Loucy (cell line): ENCODE data around the gene EGFL7.

Experiments
- H2AFZ ChIP-seq: fragments of 200-600 bp; sonication (generic); 2 replicates; pipeline ENCODE4 v1.6.0; 2016; ENCODE audit warnings: antibody characterized with exemption, mild to moderate bottlenecking, low read length, moderate library complexity
- H3F3A ChIP-seq: fragments of 200-600 bp; 2 replicates; pipeline ENCODE4 v1.6.0; 2016; ENCODE audit warnings: antibody characterized with exemption, low read depth, mild to moderate bottlenecking
- H3K27me3 ChIP-seq: fragments of 200-600 bp; sonication (generic); 2 replicates; pipeline ENCODE4 v1.6.1; 2014; ENCODE audit warnings: low read length, mild to moderate bottlenecking; ENCODE audit not compliant: insufficient read depth, poor library complexity, severe bottlenecking
- H3K36me3 ChIP-seq: fragments of 200-600 bp; sonication (generic); 2 replicates; pipeline ENCODE4 v1.6.1; 2016; ENCODE audit warnings: low read length; ENCODE audit not compliant: insufficient read depth
- H3K4me1 ChIP-seq: fragments of 200-600 bp; sonication (generic); 2 replicates; pipeline ENCODE4 v1.5.1; 2014; ENCODE audit warnings: low read length, mild to moderate bottlenecking; ENCODE audit not compliant: insufficient read depth, poor library complexity, severe bottlenecking
- H3K4me2 ChIP-seq: fragments of 200-600 bp; sonication (generic); 2 replicates; pipeline ENCODE4 v1.6.0; 2014; ENCODE audit warnings: antibody characterized with exemption, low read length, low read depth, mild to moderate bottlenecking; ENCODE audit not compliant: poor library complexity, severe bottlenecking
- H3K4me3 ChIP-seq: fragments of 200-600 bp; sonication (generic); 2 replicates; pipeline ENCODE4 v1.5.1; 2014; ENCODE audit warnings: low read length, mild to moderate bottlenecking, mixed read lengths; ENCODE audit not compliant: poor library complexity, severe bottlenecking
- H3K79me2 ChIP-seq: fragments of 200-600 bp; sonication (generic); 2 replicates; pipeline ENCODE4 v1.6.1; 2014; ENCODE audit warnings: low read length; ENCODE audit not compliant: insufficient read depth
- H3K9ac ChIP-seq: fragments of 200-600 bp; sonication (generic); 2 replicates; pipeline ENCODE4 v1.6.0; 2014; ENCODE audit warnings: mild to moderate bottlenecking, low read depth, low read length, moderate library complexity; ENCODE audit not compliant: poor library complexity, severe bottlenecking
- H3K9me2 ChIP-seq: fragments of 200-600 bp; sonication (generic); replicated peaks from 2 replicates; pipeline ENCODE4 v1.6.1; 2016; ENCODE audit warnings: low read depth, low read length, mixed read lengths
- H3K9me3 ChIP-seq: fragments of 200-600 bp; sonication (generic); 2 replicates; pipeline ENCODE4 v1.6.1; 2014; ENCODE audit warnings: mild to moderate bottlenecking, antibody characterized with exemption, low read length, low read depth; ENCODE audit not compliant: insufficient read depth
- H4K20me1 ChIP-seq: fragments of 200-600 bp; sonication (generic); 2 replicates; pipeline ENCODE4 v1.6.0; 2014; ENCODE audit warnings: antibody characterized with exemption, low read length, mild to moderate bottlenecking; ENCODE audit not compliant: insufficient read depth, poor library complexity, severe bottlenecking
- CTCF ChIP-seq: fragments of 200-600 bp; sonication (generic); conservative IDR thresholded peaks from 2 replicates; pipeline ENCODE4 v1.5.1; 2014; ENCODE audit warnings: mild to moderate bottlenecking, antibody characterized with exemption, low read length
- EZH2phosphoT487 ChIP-seq: fragments of 200-600 bp; IDR thresholded peaks from 2 replicates; pipeline ENCODE4 v1.6.1; 2018; ENCODE audit warnings: antibody characterized with exemption, mild to moderate bottlenecking, moderate library complexity, borderline replicate concordance

The EGFL7 gene

GRCh38 chr9:136678034-136678433 lies 15.3 kb downstream of the EGFL7 start:
- TF ChIP-seq EZH2phosphoT487 (no peak), CTCF (no peak)
- Histone ChIP-seq H3K4me3 (no peak overlapping the region), H3K36me3 (peaks cover 10% of the 10 kb centered on the region; the same call in 1 of the 2 replicates), H3K9me2 (no peaks in the 10 kb centered on the region), H3K9me3 (no peaks in the 10 kb centered on the region), H3F3A (no peaks in the 10 kb centered on the region), H3K4me1 (no peaks in the 10 kb centered on the region), H3K27me3 (no peaks in the 10 kb centered on the region), H3K79me2 (peaks cover 13% of the 10 kb centered on the region), H4K20me1 (no peaks in the 10 kb centered on the region), H2AFZ (no peak overlapping the region), H3K9ac (no peak overlapping the region), H3K4me2 (no peak overlapping the region)

- Histone ChIP-seq H3K27me3 (no peaks in the 10 kb centered on the region), H2AFZ (no peak overlapping the region), H3K9me3 (no peaks in the 10 kb centered on the region), H3K9me2 (no peaks in the 10 kb centered on the region), H3K79me2 (peaks cover 19% of the 10 kb centered on the region), H4K20me1 (peaks cover 2% of the 10 kb centered on the region), H3K9ac (no peak overlapping the region), H3K4me2 (no peak overlapping the region), H3F3A (no peaks in the 10 kb centered on the region), H3K4me1 (peaks cover 2% of the 10 kb centered on the region), H3K4me3 (no peak overlapping the region), H3K36me3 (peaks cover 10% of the 10 kb centered on the region; the same call in 1 of the 2 replicates)
- TF ChIP-seq EZH2phosphoT487 (no peak), CTCF (no peak)
Observed at GRCh38 chr9:136678624-136679023, 15.9 kb downstream of the EGFL7 start.

- H3K9ac ChIP-seq, result no peak overlapping the region
Observed at GRCh38 chr9:136679431-136679941, 16.8 kb downstream of the EGFL7 start.

More at GRCh38 chr9:136679431-136679941, 16.8 kb downstream of the EGFL7 start:
- TF ChIP-seq EZH2phosphoT487 (no peak), CTCF (no peak)
- peaks cover 7% of the 10 kb centered on the region for H4K20me1 ChIP-seq
- H3K27me3 ChIP-seq, result no peaks in the 10 kb centered on the region
- H3K4me2 ChIP-seq, result no peak overlapping the region
- H3K4me3 ChIP-seq, result no peak overlapping the region
- no peaks in the 10 kb centered on the region for H3F3A ChIP-seq
- H2AFZ ChIP-seq, result no peak overlapping the region
- peaks cover 9% of the 10 kb centered on the region for H3K4me1 ChIP-seq
- no peaks in the 10 kb centered on the region for H3K9me3 ChIP-seq
- peaks cover 5% of the 10 kb centered on the region; the same call in 1 of the 2 replicates for H3K36me3 ChIP-seq
- H3K9me2 ChIP-seq, result no peaks in the 10 kb centered on the region
- H3K79me2 ChIP-seq, result peaks cover 27% of the 10 kb centered on the region
